Kidney (tissue), 14 donors: ENCODE data around the gene PDE9A. TPM values are rescaled to one million over a fixed set of nuclear protein-coding genes. Genes with fewer than 3 reads are reported as not detected.
"Not testable (repeated sequence)": the region's sequence is repeated elsewhere in the genome, so short reads cannot be mapped to it uniquely, and the experiment has no call there.

Source experiments
- DNase-seq, 5 donors: peaks; one replicate each; pipeline ENCODE4 v3.0.0-alpha.2; 2013 to 2020
- FAIRE-seq: peaks from 2 replicates; lab custom pipeline; 2012; peaks lifted over from hg19 to GRCh38; lab: Jason Lieb, UNC
- H3K27ac ChIP-seq, 2 donors: one replicate each; pipeline ENCODE4 v1.7.0; 2013; ENCODE audit warnings: low read depth in 2 of 2, low read length in 2 of 2, inconsistent platforms in 1 of 2
- H3K27me3 ChIP-seq: one replicate; pipeline ENCODE4 v1.7.1; 2013; ENCODE audit warnings: low read length, inconsistent platforms; ENCODE audit not compliant: control insufficient read depth, insufficient read depth
- H3K36me3 ChIP-seq, 3 donors: one replicate each; pipeline versions ENCODE4 v1.7.0 to v1.7.1; 2013; ENCODE audit warnings: low read length in 3 of 3, control low read depth in 1 of 3, inconsistent platforms in 1 of 3; ENCODE audit not compliant: insufficient read depth in 3 of 3, control insufficient read depth in 2 of 3
- H3K4me1 ChIP-seq, 3 donors: one replicate each; pipeline versions ENCODE4 v1.7.0 to v1.7.1; 2013; ENCODE audit warnings: low read length in 3 of 3, inconsistent platforms in 1 of 3, low read depth in 1 of 3; ENCODE audit not compliant: control insufficient read depth in 2 of 3, insufficient read depth in 2 of 3
- H3K4me3 ChIP-seq, 3 donors: one replicate each; pipeline versions ENCODE4 v1.7.0 to v1.8.1; 2013; ENCODE audit warnings: low read length in 3 of 3, control low read depth in 1 of 3, inconsistent platforms in 1 of 3
- H3K9ac ChIP-seq, 3 donors: one replicate each; pipeline versions ENCODE4 v1.7.0 to v1.7.1; 2013; ENCODE audit warnings: low read length in 3 of 3, control low read depth in 1 of 3, inconsistent platforms in 1 of 3
- H3K9me3 ChIP-seq, 3 donors: one replicate each; pipeline versions ENCODE4 v1.7.0 to v1.7.1; 2013; ENCODE audit warnings: low read length in 3 of 3, control low read depth in 1 of 3, inconsistent platforms in 1 of 3; ENCODE audit not compliant: control insufficient read depth in 2 of 3, insufficient read depth in 1 of 3
- CTCF ChIP-seq: IDR thresholded peaks from 3 replicates; pipeline ENCODE4 v1.5.1; 2012; ENCODE audit warnings: mild to moderate bottlenecking, moderate library complexity, borderline replicate concordance; ENCODE audit not compliant: insufficient read depth; ENCODE audit errors: extremely low read depth
- intact Hi-C: fragments of 100-400 bp; cut with DNase I; formaldehyde crosslinking; loops from one replicate; pipeline ENCODE4 v1.11.1; 2022
- polyA plus RNA-seq: library from polyadenylated mRNA; stranded (reverse); fragments of 350-450 nt; fragmentation: Illumina TruSeq; extraction: RNeasy Lipid Tissue Mini Kit (QIAGEN cat#74804); gene quantifications from one replicate; pipeline ENCODE4 v1.2.3, GENCODE V29; 2014; ENCODE audit warnings: low read depth, low replicate concordance; ENCODE audit not compliant: insufficient read depth
- total RNA-seq: library from RNA; stranded (reverse); fragmentation: NEBNext Ultra II Directional; extraction: Animal tissue kit (Norgen Biotek cat#: 25700); gene quantifications from one replicate; pipeline ENCODE4 v1.2.1, GENCODE V29; 2021
- donor health status: control.
- donor health status: control.
- donor health status: control.
- donor health status: control.
- donor health status: control.
- donor health status: DM: yes; HTN: yes; CAD: no.
- donor health status: Normal renal cell carcinoma (clear cell type).

PDE9A gene
- total and polyA plus RNA-seq, 2 donors from 2014 or later: 30.1 to 39.0 TPM

- intact Hi-C loops: no loop called here
- no peaks in the 10 kb centered on the region for H3K27me3 ChIP-seq
- H3K9me3 ChIP-seq: no peaks in the 10 kb centered on the region
- H3K4me3 ChIP-seq: no peak overlapping the region
- H3K9ac ChIP-seq: no peak overlapping the region
- TF ChIP-seq CTCF: no peak
- no peaks in the 10 kb centered on the region for H3K4me1 ChIP-seq
- H3K36me3 ChIP-seq: no peaks in the 10 kb centered on the region
- FAIRE-seq (no peak), DNase-seq (no peak)
- H3K27ac ChIP-seq: no peak overlapping the region
Observed at GRCh38 chr21:42799516-42799915, 146.1 kb downstream of the PDE9A start.

GRCh38 chr21:42799948-42800347, 146.5 kb downstream of the PDE9A start:
- no peak for TF ChIP-seq CTCF
- intact Hi-C loops: no loop called here
- Histone ChIP-seq H3K27me3 (no peaks in the 10 kb centered on the region), H3K27ac (no peak overlapping the region), H3K9me3 (no peaks in the 10 kb centered on the region), H3K9ac (no peak overlapping the region), H3K4me3 (no peak overlapping the region), H3K4me1 (no peaks in the 10 kb centered on the region), H3K36me3 (no peaks in the 10 kb centered on the region)
- FAIRE-seq (no peak), DNase-seq (no peak)

- intact Hi-C loops, H3K9me3 ChIP-seq, FAIRE-seq, H3K9ac ChIP-seq, DNase-seq, H3K27ac ChIP-seq, H3K36me3 ChIP-seq, H3K27me3 ChIP-seq, H3K4me3 ChIP-seq, H3K4me1 ChIP-seq: not testable (repeated sequence)
Observed at GRCh38 chr21:42801616-42802015, 148.2 kb downstream of the PDE9A start.

GRCh38 chr21:42806509-42807140, 153.2 kb downstream of the PDE9A start:
- H3K4me3 ChIP-seq: no peak overlapping the region
- no peak for FAIRE-seq
- intact Hi-C loops: no loop called here

GRCh38 chr21:42807293-42807895, 154.0 kb downstream of the PDE9A start:
- DNase-seq, H3K27me3 ChIP-seq, H3K9ac ChIP-seq, H3K4me1 ChIP-seq, intact Hi-C loops, FAIRE-seq, H3K36me3 ChIP-seq, H3K9me3 ChIP-seq, H3K4me3 ChIP-seq, H3K27ac ChIP-seq: not testable (repeated sequence)

More at GRCh38 chr21:42806509-42807140, 153.2 kb downstream of the PDE9A start:
- Histone ChIP-seq H3K9ac (no peak overlapping the region), H3K27ac (no peak overlapping the region), H3K36me3 (no peaks in the 10 kb centered on the region), H3K9me3 (no peaks in the 10 kb centered on the region), H3K4me1 (no peaks in the 10 kb centered on the region), H3K27me3 (no peaks in the 10 kb centered on the region)
- TF ChIP-seq CTCF: no peak
- DNase-seq: no peak
